ENCODE measurements around the gene DNMT3A.

The DNMT3A gene

GRCh38 chr2:25330937-25331336 is 10.8 kb downstream of the DNMT3A start:
- TF ChIP-seq ZFX (IDR thresholded peaks at IDR 0.05) (no peak), CTCF (conservative IDR thresholded peaks at IDR 0.05) (no peak)
- H3K27ac ChIP-seq, result no peak overlapping the region

- TF ChIP-seq CTCF (conservative IDR thresholded peaks at IDR 0.05), result no peak
- TF ChIP-seq ZFX (IDR thresholded peaks at IDR 0.05), result no peak
- H3K27ac ChIP-seq, result no peak overlapping the region
These were observed 11.5 kb downstream of the DNMT3A start for GRCh38 chr2:25330273-25330672.

- H3K27ac ChIP-seq, result no peak overlapping the region
- TF ChIP-seq ZFX (IDR thresholded peaks at IDR 0.05) (no peak), CTCF (conservative IDR thresholded peaks at IDR 0.05) (no peak)
These were observed 13.3 kb downstream of the DNMT3A start for GRCh38 chr2:25328152-25329085.

GRCh38 chr2:25326326-25327013 is 15.3 kb downstream of the DNMT3A start:
- no peak for TF ChIP-seq CTCF (conservative IDR thresholded peaks at IDR 0.05)
- no peak for TF ChIP-seq ZFX (IDR thresholded peaks at IDR 0.05)

GRCh38 chr2:25324905-25325592 is 16.7 kb downstream of the DNMT3A start:
- TF ChIP-seq CTCF (conservative IDR thresholded peaks at IDR 0.05) (no peak), ZFX (IDR thresholded peaks at IDR 0.05) (no peak)
- no peak overlapping the region for H3K27ac ChIP-seq

More at GRCh38 chr2:25326326-25327013, 15.3 kb downstream of the DNMT3A start:
- no peak overlapping the region for H3K27ac ChIP-seq

- TF ChIP-seq ZFX (IDR thresholded peaks at IDR 0.05), result no peak
- TF ChIP-seq CTCF (conservative IDR thresholded peaks at IDR 0.05), result no peak
These were observed 17.5 kb downstream of the DNMT3A start for GRCh38 chr2:25324251-25324650.

More at GRCh38 chr2:25324251-25324650, 17.5 kb downstream of the DNMT3A start:
- no peak overlapping the region for H3K27ac ChIP-seq

Data from C4-2B (cell line).